Adipose tissue (tissue), 3 donors: ENCODE results near the gene FST. TPM values are rescaled to one million over a fixed set of nuclear protein-coding genes. Genes with fewer than 3 reads are reported as not detected.

Experiments used
- H3K27ac ChIP-seq: one replicate; pipeline ENCODE4 v1.5.1; 2013; ENCODE audit warnings: low read depth, low read length
- WGBS, 3 donors: extraction: QIAGEN DNeasy Blood & Tissue Kit; methylation state at CpG; one replicate each; pipeline ENCODE4 v1.1.7; 2013; 5-methylcytosine and 5-hydroxymethylcytosine counted together
- polyA plus RNA-seq, 3 donors: library from polyadenylated mRNA; stranded (reverse); fragments of 200-250 nt; gene quantifications; one replicate each; pipeline ENCODE4 v1.2.3, GENCODE V29; 2013
- donor health status: healthy with polysubstance abuse.
- donor health status: Bipolar disorder and iron deficiency.
- donor health status: healthy.

FST gene
- polyA plus RNA-seq: 10 to 100 TPM in 2 of 3 donors, under 1 TPM in 1; 0.79 to 30.6 (median 11.5) TPM

- WGBS, 3 donors: 1 to 2% (median 1%) methylated on average over 52 to 64 of the region's 64 CpGs
Measured at GRCh38 chr5:53480416-53481158, at the start of gene FST. Gene FST (plus strand): TSS chr5:53480629. CDS start chr5:53480792, 163 bp downstream.

GRCh38 chr5:53431665-53432064, 48.8 kb upstream of the FST start:
- H3K27ac ChIP-seq: no peak overlapping the region
- 73 to 87% (median 81%) methylated on average over 6 of the region's 6 CpGs for WGBS, 3 donors

More at GRCh38 chr5:53480416-53481158, at the start of gene FST:
- no peak within 1 kb of the TSS for H3K27ac ChIP-seq

DNA sequence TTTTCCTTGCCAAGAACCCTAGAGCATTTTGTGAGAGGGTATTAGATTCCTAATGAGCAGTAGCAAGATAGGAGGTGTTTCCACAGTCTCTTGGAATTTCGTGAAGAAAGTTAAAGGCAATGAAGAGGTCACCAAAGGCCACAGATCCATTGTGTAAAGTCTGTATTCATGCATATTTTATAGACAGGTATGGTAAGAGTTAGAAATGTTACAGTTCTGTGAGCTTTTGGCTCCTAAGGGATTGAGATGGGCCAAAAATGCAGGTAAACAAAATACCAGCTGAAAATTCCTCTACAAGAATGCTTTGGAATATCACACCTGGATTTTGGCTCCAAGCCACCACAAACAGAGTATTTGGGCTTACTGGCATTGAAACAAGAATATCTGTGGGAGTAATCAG, 47.4 kb upstream of the FST start:
- WGBS, 3 donors: 21 to 67% (median 51%) methylated on average over 1 of the region's 1 CpG
- no peak overlapping the region for H3K27ac ChIP-seq

DNA sequence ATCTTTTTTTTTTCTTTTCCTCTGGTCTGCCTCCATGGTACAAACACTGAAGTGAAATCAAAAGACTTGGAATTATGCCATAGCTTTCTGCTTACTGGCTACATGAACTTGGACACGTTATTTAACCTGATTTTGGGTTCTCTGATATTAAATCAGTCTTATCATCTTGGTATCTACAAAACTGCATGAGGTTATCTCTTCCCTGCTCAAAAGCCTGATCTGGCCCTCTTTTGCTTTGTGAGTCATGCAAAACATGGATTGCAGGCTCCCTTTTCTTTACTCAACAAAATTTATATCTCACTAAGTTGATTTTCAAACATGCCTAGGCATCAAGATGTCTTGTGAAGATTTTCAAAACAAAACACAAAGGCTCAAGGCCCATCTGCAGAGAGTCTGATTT, 45.9 kb upstream of the FST start:
- 54 to 81% (median 57%) methylated on average over 1 of the region's 1 CpG for WGBS, 3 donors
- no peak overlapping the region for H3K27ac ChIP-seq

DNA sequence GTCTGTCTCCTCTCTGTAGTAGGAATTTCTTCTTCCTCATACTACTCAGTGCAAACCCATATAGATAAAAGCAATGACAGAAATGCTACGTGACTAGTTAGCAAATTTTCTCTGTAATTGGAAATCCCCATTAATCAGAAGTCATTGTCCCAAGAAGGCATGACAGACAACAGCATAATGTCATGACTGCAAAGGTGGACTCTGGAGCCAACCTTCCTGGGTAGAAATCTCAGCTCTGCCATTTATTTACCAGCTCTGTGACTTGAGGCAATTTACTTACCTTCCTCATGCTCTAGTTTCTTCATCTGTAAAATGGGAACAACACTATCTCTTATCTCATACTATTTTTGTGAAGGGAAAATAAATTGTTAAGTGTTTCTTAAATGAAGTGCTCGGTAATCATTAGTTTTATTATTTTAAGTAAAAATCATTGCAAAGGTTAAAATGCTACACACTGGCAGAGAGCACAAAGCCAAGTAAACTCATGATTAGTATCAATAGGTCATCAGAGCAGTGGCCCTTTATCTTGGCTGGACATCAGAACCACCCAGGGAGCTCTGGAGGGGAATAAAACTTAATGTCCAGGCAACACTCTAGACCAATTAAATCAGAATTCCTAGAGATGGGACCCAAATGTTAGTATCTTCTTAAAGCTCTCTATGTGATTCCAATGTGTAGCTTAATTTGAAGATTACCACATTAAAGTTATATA, 43.8 kb upstream of the FST start:
- no peak overlapping the region for H3K27ac ChIP-seq
- WGBS, 3 donors: 72 to 93% (median 87%) methylated on average over 2 of the region's 2 CpGs

DNA sequence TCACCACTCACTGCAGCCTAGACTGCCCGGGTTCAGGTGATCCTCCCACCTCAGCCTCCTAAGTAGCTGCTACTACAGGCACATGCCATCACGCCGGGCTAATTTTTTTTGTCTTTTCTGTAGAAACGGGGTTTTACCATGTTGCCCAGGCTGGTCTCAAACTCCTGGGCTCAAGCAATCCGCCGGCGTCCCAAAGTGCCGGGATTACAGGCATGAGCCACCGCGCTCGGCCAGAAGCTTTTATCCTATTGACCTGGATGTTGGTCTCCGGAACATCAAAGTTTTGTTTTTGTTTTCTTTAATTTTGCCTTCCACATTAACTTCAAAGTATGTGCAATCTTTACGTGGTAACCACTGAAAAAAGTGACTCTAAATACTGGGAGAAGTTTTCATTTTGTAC, 42.4 kb upstream of the FST start:
- WGBS, 3 donors: 90 to 96% (median 91%) methylated on average over 13 of the region's 13 CpGs
- H3K27ac ChIP-seq: no peak overlapping the region

DNA sequence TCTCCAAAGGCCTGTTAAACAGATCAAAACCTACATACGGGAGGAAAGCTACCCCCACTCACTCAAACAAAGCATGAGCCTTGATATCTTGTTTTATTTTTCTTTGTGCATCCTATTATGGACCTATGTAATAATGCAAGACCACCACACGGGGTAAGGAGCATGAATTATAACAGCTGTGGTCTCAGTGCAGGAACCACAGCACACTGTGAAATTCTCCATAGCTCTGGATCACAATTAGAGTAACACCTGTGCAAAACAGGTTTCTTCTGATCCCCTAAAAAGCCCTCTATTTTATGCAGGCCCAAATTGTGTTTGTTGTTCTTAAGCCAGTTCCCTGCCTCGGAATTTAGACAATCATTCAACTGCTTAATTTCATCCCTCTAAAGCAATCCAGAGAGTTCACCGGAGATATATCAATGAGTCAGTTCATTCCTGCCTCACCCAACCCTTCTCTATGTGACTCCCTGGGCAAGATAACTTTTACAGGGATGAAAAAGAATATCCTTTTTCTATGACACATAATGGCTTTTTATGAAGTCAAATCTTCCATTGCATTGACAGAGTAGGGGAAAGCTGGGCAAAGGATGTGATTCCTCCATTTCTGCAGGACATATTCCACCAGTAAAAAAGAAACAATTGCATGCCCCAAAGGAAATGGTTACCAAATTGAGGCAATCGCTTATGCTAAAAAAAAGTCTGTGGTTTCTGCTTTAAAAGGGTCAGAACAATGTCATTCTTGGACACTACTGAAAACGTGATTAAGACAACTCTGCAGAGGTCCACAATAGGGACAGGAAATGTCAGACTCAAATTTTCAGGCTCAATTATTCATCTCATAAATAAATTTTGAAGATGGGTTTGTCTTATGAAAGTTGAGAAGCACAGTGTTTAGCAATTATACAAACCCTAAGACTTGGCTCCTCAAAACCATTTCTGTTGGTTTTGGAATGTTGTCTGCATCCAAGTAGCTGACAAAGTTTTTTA, 41.6 kb upstream of the FST start:
- H3K27ac ChIP-seq: no peak overlapping the region
- WGBS, 3 donors: 45 to 62% (median 46%) methylated on average over 6 of the region's 6 CpGs

DNA sequence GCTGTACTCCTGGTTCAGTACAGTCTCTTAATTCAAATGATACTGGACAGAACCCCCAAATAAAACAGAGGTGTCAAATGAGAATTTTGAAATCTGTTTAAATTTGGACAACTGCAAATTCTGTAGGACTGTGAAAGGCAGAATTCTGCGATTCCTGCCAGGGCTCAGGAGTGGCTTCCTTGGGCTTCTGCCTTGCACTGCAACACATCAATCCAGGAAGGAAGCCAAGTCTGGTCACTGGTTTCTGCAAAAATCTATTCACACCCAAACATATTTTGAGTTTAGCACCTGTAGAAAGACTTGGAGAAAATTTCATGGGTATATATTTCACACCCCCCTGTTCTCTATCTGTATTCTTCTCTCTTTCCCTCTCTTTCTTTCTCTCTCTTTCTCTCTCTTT, 37.5 kb upstream of the FST start:
- 55 to 100% (median 83%) methylated on average over 1 of the region's 1 CpG for WGBS, 3 donors
- H3K27ac ChIP-seq: no peak overlapping the region

DNA sequence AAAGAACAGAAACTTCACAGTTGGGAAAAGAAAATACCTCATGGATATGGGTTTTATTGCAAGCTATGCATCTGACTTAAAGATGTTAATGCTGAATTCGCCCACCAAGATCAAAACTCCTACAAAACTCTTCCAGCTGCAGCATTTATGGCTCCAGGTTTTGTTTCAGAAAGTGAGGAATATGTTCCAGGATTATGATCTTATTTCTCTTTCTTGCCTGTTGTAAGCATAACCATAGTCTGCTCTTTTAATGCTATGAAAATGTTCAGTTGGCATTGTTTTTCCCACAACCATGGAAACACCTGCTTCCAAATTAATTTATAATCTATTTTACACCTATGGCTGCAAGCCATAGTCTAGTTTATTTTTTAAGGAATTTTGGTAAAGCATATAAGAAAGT, 34.9 kb upstream of the FST start:
- WGBS, 3 donors: 62 to 80% (median 74%) methylated on average over 1 of the region's 1 CpG

GRCh38 chr5:53446908-53447307, 33.5 kb upstream of the FST start:
- no peak overlapping the region for H3K27ac ChIP-seq
- 81 to 99% (median 94%) methylated on average over 2 of the region's 2 CpGs for WGBS, 3 donors

More for the DNA sequence above, 34.9 kb upstream of the FST start:
- no peak overlapping the region for H3K27ac ChIP-seq

- WGBS, 3 donors: 71 to 94% (median 89%) methylated on average over 1 of the region's 1 CpG
- H3K27ac ChIP-seq: no peak overlapping the region
Measured at GRCh38 chr5:53448851-53449250, 31.6 kb upstream of the FST start.

DNA sequence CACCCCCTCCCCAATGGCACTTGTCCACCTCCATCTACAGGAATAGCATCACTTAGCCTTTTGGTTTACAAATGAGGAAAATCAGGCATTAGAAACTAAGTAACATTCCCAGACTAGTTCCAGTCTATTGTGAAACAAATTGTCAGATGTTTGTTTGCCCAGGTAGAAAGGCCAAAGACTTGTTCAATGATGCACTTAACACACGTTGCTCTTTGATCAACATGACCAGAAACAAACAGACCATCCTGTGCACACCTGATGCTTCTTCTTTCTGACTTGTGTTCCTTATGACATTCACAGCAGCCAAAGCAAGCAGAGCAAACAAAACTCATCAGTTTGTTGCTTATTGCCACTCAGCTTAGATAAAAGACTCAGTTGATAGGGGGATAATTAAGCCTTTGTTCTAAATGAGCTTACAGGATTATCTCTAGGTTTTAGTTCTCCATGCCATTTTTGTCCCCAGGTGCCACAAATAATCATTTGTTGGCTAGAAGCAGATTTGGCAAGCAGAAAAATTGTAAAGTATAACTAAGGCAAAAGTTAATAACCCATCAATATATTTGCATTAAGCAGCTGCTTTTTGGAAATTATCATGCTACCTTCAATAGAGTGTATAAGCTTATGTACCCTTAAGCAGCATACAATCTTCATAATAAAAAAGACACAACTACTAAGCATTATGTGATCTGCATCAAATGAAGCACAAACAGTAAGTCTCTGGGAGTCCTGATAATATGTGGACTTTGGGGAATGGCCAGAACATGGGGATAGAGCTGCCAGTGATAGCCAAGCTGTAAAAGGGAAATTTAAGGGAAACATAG, 26.3 kb upstream of the FST start:
- WGBS, 3 donors: 21 to 60% (median 59%) methylated on average over 1 of the region's 1 CpG
- H3K27ac ChIP-seq: no peak overlapping the region

DNA sequence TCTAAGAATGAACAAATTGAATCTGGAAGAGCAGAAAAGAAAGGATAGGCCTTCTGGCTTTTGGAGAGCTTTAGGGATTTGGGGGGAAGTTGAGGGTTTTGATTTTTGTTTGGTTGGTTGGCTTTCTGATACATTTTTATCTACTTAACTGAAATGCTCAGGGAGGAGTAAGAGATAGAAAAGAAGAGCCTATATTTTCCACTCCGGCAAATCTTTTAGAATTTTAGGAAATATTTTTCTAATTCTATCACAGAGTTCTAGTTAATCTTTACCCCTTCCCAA, 25.8 kb upstream of the FST start:
- 83 to 98% (median 83%) methylated on average over 1 of the region's 1 CpG for WGBS, 3 donors
- no peak overlapping the region for H3K27ac ChIP-seq

- no peak overlapping the region for H3K27ac ChIP-seq
- WGBS, 3 donors: 68 to 79% (median 74%) methylated on average over 2 of the region's 2 CpGs
Measured at GRCh38 chr5:53456366-53456765, 24.1 kb upstream of the FST start.

DNA sequence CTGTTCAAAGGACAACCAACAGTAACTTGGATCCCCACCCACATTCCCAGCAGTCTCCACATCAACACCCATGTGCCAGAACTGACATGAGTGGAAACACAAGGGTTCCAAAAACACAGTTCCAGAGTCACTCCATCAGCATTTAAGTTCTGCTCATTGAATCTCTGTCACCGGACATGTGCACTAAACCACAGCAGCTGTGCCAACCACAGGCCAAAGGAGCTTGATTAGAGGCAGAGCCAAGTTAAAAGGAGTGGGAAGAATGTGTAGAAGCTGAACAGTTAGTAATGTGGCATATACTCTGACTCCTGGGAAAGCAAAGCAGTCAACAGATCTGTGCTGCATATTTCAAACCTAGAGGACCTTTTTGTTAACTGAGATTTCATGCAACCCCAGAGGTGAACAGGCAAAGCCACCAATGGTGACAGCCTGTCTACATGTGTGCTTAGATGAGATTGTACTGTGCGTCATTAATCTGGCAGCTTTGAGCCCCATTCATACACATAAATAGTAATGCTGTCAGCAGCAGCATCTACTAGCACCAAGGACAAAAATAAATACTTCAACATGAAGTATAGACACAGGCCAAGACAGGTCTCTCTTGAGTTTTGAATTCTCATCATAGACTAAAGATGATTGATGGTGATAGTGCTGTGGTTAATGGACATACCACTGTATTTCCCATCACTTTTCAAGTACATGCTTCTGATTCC, 16.4 kb upstream of the FST start:
- no peak overlapping the region for H3K27ac ChIP-seq
- 72 to 81% (median 77%) methylated on average over 2 of the region's 2 CpGs for WGBS, 3 donors

GRCh38 chr5:53464722-53465121, 15.7 kb upstream of the FST start:
- H3K27ac ChIP-seq: no peak overlapping the region
- 42 to 52% (median 43%) methylated on average over 3 of the region's 3 CpGs for WGBS, 3 donors

DNA sequence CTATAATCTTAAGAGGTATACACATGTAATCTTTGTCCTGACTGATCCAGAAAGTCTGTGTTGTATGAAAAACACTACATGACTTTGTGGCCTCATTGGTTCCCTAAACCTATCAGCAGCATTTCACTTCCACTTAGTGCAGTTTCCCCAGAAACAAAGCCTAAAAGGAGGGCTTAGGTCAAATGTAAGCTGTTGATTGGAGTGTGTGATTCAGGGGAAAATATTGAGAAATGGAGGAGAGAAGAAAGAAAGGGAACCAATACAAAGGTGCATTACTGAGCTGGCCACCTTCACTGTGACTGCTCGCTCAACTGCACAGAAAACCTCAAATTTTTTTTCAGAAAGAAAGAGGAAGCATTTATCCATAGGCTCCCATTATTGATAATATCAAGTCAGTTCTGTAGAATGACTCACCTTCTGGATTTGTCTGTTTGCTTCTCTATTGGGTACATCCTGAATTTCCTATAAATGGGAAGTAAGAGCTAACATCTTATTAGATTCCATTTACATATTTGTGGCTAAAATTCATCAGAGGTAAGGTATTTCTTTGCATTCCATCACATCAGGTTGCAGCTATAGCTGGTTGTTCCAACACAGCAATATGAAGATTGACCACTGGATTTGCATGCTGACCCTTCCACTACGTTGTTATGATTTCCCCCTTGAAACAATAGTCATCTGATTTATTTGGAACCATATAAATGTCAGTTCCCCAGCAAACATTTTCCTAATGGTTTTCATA, 10.3 kb upstream of the FST start:
- WGBS, 3 donors: 59 to 78% (median 65%) methylated on average over 2 of the region's 2 CpGs
- no peak overlapping the region for H3K27ac ChIP-seq
